IMR-90 (cell line): ENCODE data around the gene MAP10. TPM values are rescaled to one million over a fixed set of nuclear protein-coding genes. Genes with fewer than 3 reads are reported as not detected.

Experiments used
- ATAC-seq: fragments of 200-7000 bp; cut with Tn5 transposase; 2 replicates; pipeline ENCODE4 v1.9.1; 2020; ENCODE audit warnings: low read depth, mild to moderate bottlenecking, moderate library complexity
- BruUV-seq: library from RNA; stranded (reverse); fragments of 400-500 nt; replicated peaks from 2 replicates; lab custom pipeline; 2021; lab: Mats Ljungman, UMichigan
- CTCF ChIA-PET: fragments of 300-600 bp; formaldehyde crosslinking; extraction: SDS; loops from one replicate; lab custom pipeline; 2021; ENCODE audit warnings: antibody characterized with exemption; lab: Yijun Ruan, JAX
- POLR2A ChIA-PET: fragments of 300-600 bp; sonication (Branson Sonifier 250); formaldehyde crosslinking; loops from one replicate; lab custom pipeline; 2022; ENCODE audit warnings: antibody characterized with exemption; ENCODE audit not compliant: unreplicated experiment; lab: Charles Lee
- DNase-seq: peaks from one replicate; pipeline ENCODE4 v3.0.0; 2013
- H2AFZ ChIP-seq: replicated peaks from 2 replicates; pipeline ENCODE3; 2013; ENCODE audit warnings: low read length, mild to moderate bottlenecking; ENCODE audit not compliant: poor library complexity
- H2AK5ac ChIP-seq: 2 replicates; pipeline ENCODE4 v1.6.1; 2013; ENCODE audit warnings: low read depth, low read length, inconsistent platforms
- H2AK9ac ChIP-seq: replicated peaks from 2 replicates; pipeline ENCODE3; 2013; ENCODE audit warnings: mild to moderate bottlenecking, low read depth, low read length, moderate library complexity; ENCODE audit not compliant: poor library complexity
- H2BK120ac ChIP-seq: 2 replicates; pipeline ENCODE4 v1.6.1; 2013; ENCODE audit warnings: low read depth, low read length, inconsistent platforms
- H2BK15ac ChIP-seq: 3 replicates; pipeline ENCODE4 v1.6.1; 2013; ENCODE audit warnings: low read depth, low read length, inconsistent platforms
- H2BK20ac ChIP-seq: 2 replicates; pipeline ENCODE4 v1.6.1; 2013; ENCODE audit warnings: low read depth, mild to moderate bottlenecking, inconsistent platforms, low read length, moderate library complexity
- H2BK5ac ChIP-seq: 2 replicates; pipeline ENCODE4 v1.6.1; 2013; ENCODE audit warnings: mild to moderate bottlenecking, low read depth, low read length, inconsistent platforms; ENCODE audit not compliant: poor library complexity, severe bottlenecking
- H3K14ac ChIP-seq: replicated peaks from 2 replicates; pipeline ENCODE4 v1.6.1; 2013; ENCODE audit warnings: low read depth, low read length, inconsistent platforms
- H3K18ac ChIP-seq: 2 replicates; pipeline ENCODE4 v1.6.1; 2013; ENCODE audit warnings: low read depth, low read length, control low read depth
- H3K23ac ChIP-seq: 2 replicates; pipeline ENCODE4 v1.6.1; 2013; ENCODE audit warnings: low read depth, low read length, inconsistent platforms
- H3K27ac ChIP-seq: 2 replicates; pipeline ENCODE4 v1.5.1; 2013; ENCODE audit warnings: mild to moderate bottlenecking, control low read depth, low read length; ENCODE audit not compliant: insufficient read depth
- H3K27me3 ChIP-seq: 2 replicates; pipeline ENCODE4 v1.6.1; 2013; ENCODE audit warnings: low read length; ENCODE audit not compliant: control insufficient read depth, insufficient read depth
- H3K36me3 ChIP-seq: 2 replicates; pipeline ENCODE4 v1.6.1; 2013; ENCODE audit warnings: low read length, mixed read lengths; ENCODE audit not compliant: control insufficient read depth, insufficient read depth
- H3K4ac ChIP-seq: 2 replicates; pipeline ENCODE4 v1.6.1; 2013; ENCODE audit warnings: low read depth, low read length, inconsistent platforms
- H3K4me1 ChIP-seq: 2 replicates; pipeline ENCODE4 v1.6.1; 2013; ENCODE audit warnings: low read length, mixed read lengths; ENCODE audit not compliant: control insufficient read depth, insufficient read depth
- H3K4me2 ChIP-seq: 2 replicates; pipeline ENCODE4 v1.6.1; 2013; ENCODE audit warnings: low read depth, mild to moderate bottlenecking, control low read depth, low read length, moderate library complexity
- H3K4me3 ChIP-seq: 2 replicates; pipeline ENCODE4 v1.5.1; 2013; ENCODE audit warnings: low read depth, mild to moderate bottlenecking, control low read depth, low read length, moderate library complexity; ENCODE audit not compliant: insufficient read depth
- H3K56ac ChIP-seq: 2 replicates; pipeline ENCODE4 v1.6.1; 2013; ENCODE audit warnings: low read length, inconsistent platforms; ENCODE audit not compliant: insufficient read depth; ENCODE audit errors: extremely low read depth
- H3K79me1 ChIP-seq, 2 experiments: 2 replicates each; pipeline ENCODE4 v1.6.1; 2013; ENCODE audit warnings: low read length in 2 of 2, inconsistent platforms in 1 of 2, low read depth in 1 of 2
- H3K9ac ChIP-seq: 2 replicates; pipeline ENCODE4 v1.6.1; 2013; ENCODE audit warnings: low read depth, low read length, control low read depth
- H3K9me1 ChIP-seq: 2 replicates; pipeline ENCODE4 v1.6.1; 2013; ENCODE audit warnings: low read length, inconsistent platforms; ENCODE audit not compliant: insufficient read depth
- H3K9me3 ChIP-seq: 2 replicates; pipeline ENCODE4 v1.6.1; 2013; ENCODE audit warnings: low read length; ENCODE audit not compliant: control insufficient read depth, insufficient read depth
- H4K20me1 ChIP-seq: 2 replicates; pipeline ENCODE4 v1.6.1; 2013; ENCODE audit warnings: low read length, inconsistent platforms; ENCODE audit not compliant: insufficient read depth
- H4K5ac ChIP-seq: 2 replicates; pipeline ENCODE4 v1.6.1; 2013; ENCODE audit warnings: mild to moderate bottlenecking, low read depth, low read length, control low read depth
- H4K8ac ChIP-seq, 2 experiments: 2 replicates each; pipeline ENCODE4 v1.6.1; 2013; ENCODE audit warnings: low read depth in 2 of 2, low read length in 2 of 2, control low read depth in 1 of 2, inconsistent platforms in 1 of 2
- H4K91ac ChIP-seq: 2 replicates; pipeline ENCODE4 v1.6.1; 2013; ENCODE audit warnings: low read depth, low read length, inconsistent platforms; ENCODE audit not compliant: insufficient read depth
- BHLHE40 ChIP-seq: fragments of 150-350 bp; IDR thresholded peaks from 2 replicates; pipeline ENCODE4 v1.6.1; 2016; ENCODE audit warnings: mild to moderate bottlenecking, low read depth, low read length
- CTCF ChIP-seq: conservative IDR thresholded peaks from 2 replicates; pipeline ENCODE4 v1.5.1; 2012; ENCODE audit warnings: mild to moderate bottlenecking, low read depth, low read length, improper control_type of control experiment
- MAFK ChIP-seq: IDR thresholded peaks from 2 replicates; pipeline ENCODE4 v1.6.1; 2012; ENCODE audit warnings: low read depth, low read length, improper control_type of control experiment
- MAZ ChIP-seq: IDR thresholded peaks from 2 replicates; pipeline ENCODE4 v1.6.1; 2012; ENCODE audit warnings: low read depth, mild to moderate bottlenecking, low read length, improper control_type of control experiment, moderate library complexity, borderline replicate concordance
- RAD21 ChIP-seq: IDR thresholded peaks from 2 replicates; pipeline ENCODE4 v1.6.1; 2012; ENCODE audit warnings: low read length, improper control_type of control experiment
- RCOR1 ChIP-seq: IDR thresholded peaks from 2 replicates; pipeline ENCODE4 v1.6.1; 2012; ENCODE audit warnings: mild to moderate bottlenecking, low read length, improper control_type of control experiment; ENCODE audit not compliant: insufficient replicate concordance
- SMC3 ChIP-seq: fragments of 150-350 bp; IDR thresholded peaks from 2 replicates; pipeline ENCODE4 v1.6.1; 2016; ENCODE audit warnings: low read depth, mild to moderate bottlenecking, antibody characterized with exemption, low read length, moderate library complexity
- WGBS, 2 experiments: methylation state at CpG; one replicate each; pipeline versions ENCODE4 v1.1.5 to v1.1.7; 2013; ENCODE audit warnings: missing lambda C conversion rate in 2 of 2; ENCODE audit not compliant: insufficient read length in 1 of 2; ENCODE audit errors: extremely low coverage in 2 of 2; 5-methylcytosine and 5-hydroxymethylcytosine counted together
- dilution Hi-C: fragments of 300-500 bp; cut with HindIII; formaldehyde crosslinking; loops from one replicate; pipeline ENCODE4 v1.14.3; 2018; ENCODE audit warnings: low sequenced_read_pairs; ENCODE audit not compliant: unreplicated experiment
- in situ Hi-C: fragments of 300-500 bp; cut with MboI; formaldehyde crosslinking; loops from 3 replicates; pipeline ENCODE4 v1.14.3; 2019; ENCODE audit warnings: low sequenced_read_pairs, inconsistent platforms, mixed read lengths
- intact Hi-C: fragments of 100-400 bp; cut with micrococcal nuclease; formaldehyde crosslinking; loops from 2 replicates; pipeline ENCODE4 v1.10.0; 2022
- polyA plus RNA-seq, 3 experiments: library from polyadenylated mRNA; depleted of rRNA; stranded (reverse); fragments of >200 nt; gene quantifications; 2 replicates each; pipeline ENCODE4 v1.2.3, GENCODE V29; 2012; ENCODE audit warnings: low replicate concordance in 1 of 3
- total RNA-seq: library from RNA; depleted of rRNA; stranded (reverse); fragments of >200 nt; gene quantifications from 2 replicates; pipeline ENCODE4 v1.2.3, GENCODE V29; 2012

MAP10 gene
- total and polyA plus RNA-seq, 2 of the 4 experiments (the other 2 are of a cell fraction) = 1.0 to 1.1 TPM

GRCh38 chr1:232798920-232799319 lies 6.3 kb upstream of the MAP10 start:
- Histone ChIP-seq H3K4me1 (no peaks in the 10 kb centered on the region), H4K91ac (no peak overlapping the region), H3K36me3 (no peaks in the 10 kb centered on the region), H3K18ac (no peak overlapping the region), H2AFZ (no peak overlapping the region), H3K27me3 (no peaks in the 10 kb centered on the region), H3K4me2 (no peak overlapping the region), H3K14ac (no peak overlapping the region), H2AK9ac (no peak overlapping the region), H3K4me3 (no peak overlapping the region), H3K9me1 (no peaks in the 10 kb centered on the region), H3K9ac (no peak overlapping the region), H3K79me1 (no peaks in the 10 kb centered on the region), H4K5ac (no peak overlapping the region), H3K23ac (no peak overlapping the region), H2BK120ac (no peak overlapping the region), H3K9me3 (no peaks in the 10 kb centered on the region), H4K20me1 (no peaks in the 10 kb centered on the region), H2BK5ac (no peak overlapping the region), H3K56ac (no peak overlapping the region), H2AK5ac (no peak overlapping the region), H2BK20ac (no peak overlapping the region), H2BK15ac (no peak overlapping the region), H3K27ac (no peak overlapping the region), H4K8ac (no peak overlapping the region), H3K4ac (no peak overlapping the region)
- no peak for ATAC-seq
- ChIA-PET CTCF (interaction anchor here (0.7 kb wide), 1 partner anchor 415 kb away, joined by 5 read pairs; no protein-coding TSS in a partner anchor), POLR2A (no interaction called here)
- in situ Hi-C loops (no loop called here), intact Hi-C loops (no loop called here), dilution Hi-C loops (no loop called here)
- no peak for DNase-seq
- no CpG with 5 or more reads among the region's 2 CpGs for WGBS, 2 experiments
- no TSS peak for BruUV-seq
- TF ChIP-seq RCOR1 (no peak), MAZ (no peak), MAFK (no peak), SMC3 (no peak), RAD21 (no peak), BHLHE40 (no peak), CTCF (no peak)
